HepG2 (cell line): ENCODE data around the gene CCT5. TPM values are rescaled to one million over a fixed set of nuclear protein-coding genes. Genes with fewer than 3 reads are reported as not detected.
A peak's percentile ranks its signal among the peaks of the same experiment; 100 is the strongest.

Source experiments
- ATAC-seq: fragments of 200-7000 bp; cut with Tn5 transposase; 3 replicates; pipeline ENCODE4 v1.9.1; 2020; ENCODE audit warnings: mild to moderate bottlenecking, moderate library complexity
- BruUV-seq: library from RNA; stranded (reverse); fragments of 400-500 nt; replicated peaks from 2 replicates; lab custom pipeline; 2021; lab: Mats Ljungman, UMichigan
- CTCF ChIA-PET: fragments of 300-600 bp; formaldehyde crosslinking; extraction: SDS; loops from one replicate; lab custom pipeline; 2021; ENCODE audit warnings: low total read pairs, inconsistent platforms, low intra/inter-chr PET ratio; lab: Yijun Ruan, JAX
- POLR2A ChIA-PET: fragments of 350-600 bp; sonication (Branson Sonifier 250); formaldehyde crosslinking; loops from one replicate; lab custom pipeline; 2020; ENCODE audit warnings: antibody characterized with exemption, inconsistent platforms; lab: Yijun Ruan, JAX
- DNase-seq: peaks from one replicate; pipeline ENCODE4 v3.0.0-alpha.2; 2015; ENCODE audit warnings: low spot score
- FAIRE-seq: peaks from 3 replicates; lab custom pipeline; 2011; peaks lifted over from hg19 to GRCh38; lab: Jason Lieb, UNC
- H2AFZ ChIP-seq: one replicate; pipeline ENCODE4 v1.6.1; 2011; ENCODE audit warnings: low read length, inconsistent platforms
- H3K27ac ChIP-seq: fragments of 300-600 bp; 3 replicates; pipeline ENCODE4 v1.8.0; 2011; ENCODE audit warnings: mixed run types, mild to moderate bottlenecking, mixed read lengths, low read length, inconsistent platforms; ENCODE audit not compliant: insufficient read depth; ENCODE audit errors: extremely low read length
- H3K27me3 ChIP-seq, 2 experiments: fragments of 200-600 bp in 1 of 2; 2 replicates in 1 of 2; 3 replicates in 1 of 2; pipeline versions ENCODE4 v1.6.0 to v1.8.0; 2011; ENCODE audit warnings: low read length in 2 of 2, mild to moderate bottlenecking in 2 of 2, moderate library complexity in 2 of 2, inconsistent platforms in 1 of 2; ENCODE audit not compliant: insufficient read depth in 2 of 2, control insufficient read depth in 1 of 2
- H3K36me3 ChIP-seq, 2 experiments: fragments of 200-600 bp in 1 of 2; replicated peaks in 1 of 2; 2 replicates in 1 of 2; 3 replicates in 1 of 2; pipeline versions ENCODE4 v1.5.1 to v1.8.0; 2011; ENCODE audit warnings: low read length in 2 of 2, inconsistent platforms in 1 of 2; ENCODE audit not compliant: insufficient read depth in 2 of 2, control insufficient read depth in 1 of 2
- H3K4me1 ChIP-seq: 2 replicates; pipeline ENCODE4 v1.5.1; 2012; ENCODE audit warnings: low read length, inconsistent platforms; ENCODE audit not compliant: insufficient read depth
- H3K4me2 ChIP-seq: 2 replicates; pipeline ENCODE4 v1.6.0; 2011; ENCODE audit warnings: low read depth, low read length, inconsistent platforms
- H3K4me3 ChIP-seq, 3 experiments: fragments of 200-600 bp in 1 of 3; sonication (generic), shearing (Covaris generic) in 1 of 3; replicated peaks in 1 of 3; 2 replicates each; pipeline ENCODE4 v1.5.1; 2011 to 2016; ENCODE audit warnings: low read length in 3 of 3, inconsistent platforms in 2 of 3, low read depth in 2 of 3, mild to moderate bottlenecking in 2 of 3, control low read depth in 1 of 3, mixed read lengths in 1 of 3; ENCODE audit not compliant: insufficient read depth in 1 of 3
- H3K79me2 ChIP-seq: one replicate; pipeline ENCODE4 v1.6.1; 2011; ENCODE audit warnings: low read length, inconsistent platforms; ENCODE audit not compliant: insufficient read depth
- H3K9ac ChIP-seq: 2 replicates; pipeline ENCODE4 v1.6.0; 2011; ENCODE audit warnings: mild to moderate bottlenecking, low read depth, low read length, inconsistent platforms; ENCODE audit not compliant: insufficient read depth
- H3K9me3 ChIP-seq: 2 replicates; pipeline ENCODE4 v1.5.1; 2012; ENCODE audit warnings: mild to moderate bottlenecking, low read length
- H4K20me1 ChIP-seq: 2 replicates; pipeline ENCODE4 v1.6.0; 2011; ENCODE audit warnings: inconsistent platforms, mild to moderate bottlenecking, low read length, moderate library complexity; ENCODE audit not compliant: insufficient read depth
- ARID3A ChIP-seq: IDR thresholded peaks from 2 replicates; pipeline ENCODE4 v1.6.1; 2012; ENCODE audit warnings: low read depth, low read length, improper control_type of control experiment
- ATF3 ChIP-seq: sonication (generic); formaldehyde crosslinking; IDR thresholded peaks from 2 replicates; pipeline ENCODE4 v1.4.0; 2020; ENCODE audit warnings: missing genetic modification reagents
- ATF4 ChIP-seq, 2 experiments: fragments of 450-650 bp in 1 of 2; sonication (generic) in 1 of 2; formaldehyde crosslinking; IDR thresholded peaks; 2 replicates each; pipeline versions ENCODE4 v1.5.0 to v1.8.0; 2020 to 2022; ENCODE audit warnings: mild to moderate bottlenecking in 1 of 2, missing genetic modification reagents in 1 of 2
- CAMTA2 ChIP-seq: sonication (generic); formaldehyde crosslinking; IDR thresholded peaks from 2 replicates; pipeline ENCODE4 v1.4.0; 2020; ENCODE audit warnings: mild to moderate bottlenecking, missing genetic modification reagents, borderline replicate concordance
- CCDC6 ChIP-seq: sonication (generic); formaldehyde crosslinking; IDR thresholded peaks from 2 replicates; pipeline ENCODE4 v1.8.1; 2022; ENCODE audit warnings: mild to moderate bottlenecking, missing genetic modification reagents, moderate library complexity
- CEBPB ChIP-seq: IDR thresholded peaks from 2 replicates; pipeline ENCODE4 v1.6.1; 2011; ENCODE audit warnings: low read depth, low read length, improper control_type of control experiment, borderline replicate concordance
- CEBPG ChIP-seq: IDR thresholded peaks from 2 replicates; pipeline ENCODE4 v1.6.1; 2016
- FOXP1 ChIP-seq, 2 experiments: fragments of 450-650 bp in 1 of 2; IDR thresholded peaks; 2 replicates each; pipeline ENCODE4 v1.6.1; 2017 to 2018; ENCODE audit warnings: antibody characterized with exemption in 1 of 2
- HNRNPUL1 ChIP-seq: fragments of 200-400 bp; formaldehyde crosslinking; IDR thresholded peaks from 2 replicates; pipeline ENCODE4 v1.6.1; 2017; ENCODE audit warnings: low read depth, mild to moderate bottlenecking, low read length, moderate library complexity
- NFYC ChIP-seq: IDR thresholded peaks from 2 replicates; pipeline ENCODE4 v1.6.1; 2016; ENCODE audit warnings: missing genetic modification reagents, missing compliant biosample characterization
- NONO ChIP-seq, 2 experiments: fragments of 450-650 bp in 1 of 2; sonication (generic) in 1 of 2; formaldehyde crosslinking in 1 of 2; IDR thresholded peaks in 1 of 2; conservative IDR thresholded peaks in 1 of 2; 2 replicates each; pipeline versions ENCODE4 v1.6.1 to v1.8.0; 2017 to 2022; ENCODE audit warnings: mild to moderate bottlenecking in 1 of 2, missing genetic modification reagents in 1 of 2, moderate library complexity in 1 of 2
- PLSCR1 ChIP-seq: sonication (generic); formaldehyde crosslinking; IDR thresholded peaks from 2 replicates; pipeline ENCODE4 v1.5.0; 2020; ENCODE audit warnings: missing genetic modification reagents, mild to moderate bottlenecking, borderline replicate concordance
- POGZ ChIP-seq: sonication (generic); formaldehyde crosslinking; IDR thresholded peaks from 2 replicates; pipeline ENCODE4 v1.4.0; 2020; ENCODE audit warnings: mild to moderate bottlenecking, missing genetic modification reagents
- RAD21 ChIP-seq: fragments of 450-650 bp; formaldehyde crosslinking; IDR thresholded peaks from 2 replicates; pipeline ENCODE4 v1.5.0; 2020; ENCODE audit warnings: mild to moderate bottlenecking
- RFXAP ChIP-seq: sonication (generic); formaldehyde crosslinking; IDR thresholded peaks from 2 replicates; pipeline ENCODE4 v1.4.0; 2020; ENCODE audit warnings: missing genetic modification reagents, borderline replicate concordance
- SP4 ChIP-seq: sonication (generic); formaldehyde crosslinking; IDR thresholded peaks from 2 replicates; pipeline ENCODE4 v1.8.1; 2023; ENCODE audit warnings: mild to moderate bottlenecking, missing genetic modification reagents
- STAG1 ChIP-seq: sonication (generic); formaldehyde crosslinking; IDR thresholded peaks from 2 replicates; pipeline ENCODE4 v1.4.0; 2020; ENCODE audit warnings: missing genetic modification reagents
- TAF1 ChIP-seq: sonication (generic); formaldehyde crosslinking; IDR thresholded peaks from 2 replicates; pipeline ENCODE4 v1.4.0; 2020; ENCODE audit warnings: missing genetic modification reagents
- ZFP90 ChIP-seq: sonication (generic); formaldehyde crosslinking; IDR thresholded peaks from 2 replicates; pipeline ENCODE4 v1.8.0; 2022; ENCODE audit warnings: missing genetic modification reagents, mild to moderate bottlenecking, inconsistent platforms, borderline replicate concordance
- whole genome bisulfite sequencing: methylation state at CpG from one replicate; pipeline ENCODE4 v1.1.6; 2017; ENCODE audit warnings: low lambda C conversion rate; 5-methylcytosine and 5-hydroxymethylcytosine counted together
- in situ Hi-C: cut with HindIII; loops from 2 replicates; pipeline ENCODE4 v1.10.0; 2017; ENCODE audit warnings: low pct_unique_long_range_greater_than_20kb; ENCODE audit not compliant: extremely low pct_ligation_motif_present
- intact Hi-C: fragments of 100-400 bp; cut with micrococcal nuclease; formaldehyde crosslinking; loops from one replicate; pipeline ENCODE4 v1.10.0; 2022; ENCODE audit not compliant: unreplicated experiment
- polyA plus RNA-seq, 8 experiments: library from polyadenylated mRNA; depleted of rRNA in 3 of 8; stranded (reverse) in 7 of 8; unstranded in 1 of 8; fragments of >200 nt; fragmentation: Illumina TruSeq in 4 of 8; extraction: Trizol in 4 of 8; gene quantifications; 2 replicates each; pipeline versions ENCODE4 v1.2.1 to v1.2.3, GENCODE V29; 2011 to 2016; ENCODE audit warnings: low read depth in 4 of 8, missing spikeins in 1 of 8, mixed read lengths in 1 of 8; ENCODE audit not compliant: insufficient read depth in 1 of 8
- total RNA-seq, 5 experiments: library from RNA; depleted of rRNA; stranded (reverse); fragments of >200 nt; fragmentation: Illumina TruSeq; extraction: Trizol; gene quantifications; 2 replicates each; pipeline ENCODE4 v1.2.3, GENCODE V29; 2016; ENCODE audit warnings: low read depth in 1 of 5

CCT5 gene
- total and polyA plus RNA-seq, 2 of the 13 experiments (the other 11 are each of a cell fraction or from before 2014, with no cell fraction given): 319 to 708 TPM

- TF ChIP-seq ARID3A (no peak), CCDC6 (CRISPR knock-in tag) (no peak), PLSCR1 (no peak), HNRNPUL1 (no peak)
Observed at GRCh38 chr5:10233011-10233410, 17.1 kb upstream of the CCT5 start (continued).

GRCh38 chr5:10233505-10233904, 16.6 kb upstream of the CCT5 start:
- H3K27me3 ChIP-seq: no peaks in the 10 kb centered on the region
- H4K20me1 ChIP-seq: no peaks in the 10 kb centered on the region
- no peak overlapping the region for H3K27ac ChIP-seq
- ChIA-PET POLR2A (no interaction called here), CTCF (interaction anchor here (0.8 kb wide), 1 partner anchor 93 kb away, joined by 3 read pairs; no protein-coding TSS in a partner anchor)
- no peaks in the 10 kb centered on the region for H3K79me2 ChIP-seq
- no peak overlapping the region for H3K4me3 ChIP-seq
- H2AFZ ChIP-seq: no peak overlapping the region
- ATAC-seq: peak; percentile 84
- H3K9ac ChIP-seq: no peak overlapping the region
- no peak for FAIRE-seq
- H3K4me1 ChIP-seq: no peaks in the 10 kb centered on the region
- BruUV-seq: no TSS peak
- 65% methylated on average over 7 of the region's 7 CpGs for WGBS
- H3K9me3 ChIP-seq: no peaks in the 10 kb centered on the region
- H3K4me2 ChIP-seq: no peak overlapping the region
- intact Hi-C loops (loop anchor here (1.0 to 5.0 kb wide), 2 partner anchors 93 to 381 kb away; no protein-coding TSS in a partner anchor), in situ Hi-C loops (loop anchor here (5.0 kb wide), 1 partner anchor 91 kb away; no protein-coding TSS in a partner anchor)
- DNase-seq: peak; percentile 37
- H3K36me3 ChIP-seq: peaks cover 0 to 13% of the 10 kb centered on the region in 2 experiments; a peak in 1 of 5 replicates
- TF ChIP-seq CEBPB (peak; percentile 68; the same call in 1 of the 2 replicates), NONO (IDR thresholded peaks at IDR 0.05) (no peak), NONO (CRISPR knock-in tag; conservative IDR thresholded peaks at IDR 0.05) (no peak), POGZ (no peak), SP4 (CRISPR knock-in tag) (no peak), FOXP1 (IDR thresholded peaks at IDR 0.05) (no peak), FOXP1 (CRISPR knock-in tag; IDR thresholded peaks at IDR 0.05) (no peak), STAG1 (CRISPR knock-in tag) (peak; percentile 67), ATF4 (CRISPR knock-in tag; IDR thresholded peaks at IDR 0.05) (peak in 1 of 2 experiments; percentile 90; a peak in 2 of 4 replicates), RFXAP (CRISPR knock-in tag) (no peak), RAD21 (CRISPR knock-in tag) (0 out of 2 replicates have a peak, but pooled peaks have one; percentile 35), CEBPG (peak; percentile 90), NFYC (CRISPR knock-in tag) (no peak), ZFP90 (CRISPR knock-in tag) (no peak), TAF1 (CRISPR knock-in tag) (no peak), ATF3 (CRISPR knock-in tag) (peak; percentile 53; the same call in 1 of the 2 replicates), CAMTA2 (CRISPR knock-in tag) (no peak)
